ENCODE results near the gene ZNF717.
"Not testable (repeated sequence)": the region's sequence is repeated elsewhere in the genome, so short reads cannot be mapped to it uniquely, and the experiment has no call there.

ZNF717 gene

DNA sequence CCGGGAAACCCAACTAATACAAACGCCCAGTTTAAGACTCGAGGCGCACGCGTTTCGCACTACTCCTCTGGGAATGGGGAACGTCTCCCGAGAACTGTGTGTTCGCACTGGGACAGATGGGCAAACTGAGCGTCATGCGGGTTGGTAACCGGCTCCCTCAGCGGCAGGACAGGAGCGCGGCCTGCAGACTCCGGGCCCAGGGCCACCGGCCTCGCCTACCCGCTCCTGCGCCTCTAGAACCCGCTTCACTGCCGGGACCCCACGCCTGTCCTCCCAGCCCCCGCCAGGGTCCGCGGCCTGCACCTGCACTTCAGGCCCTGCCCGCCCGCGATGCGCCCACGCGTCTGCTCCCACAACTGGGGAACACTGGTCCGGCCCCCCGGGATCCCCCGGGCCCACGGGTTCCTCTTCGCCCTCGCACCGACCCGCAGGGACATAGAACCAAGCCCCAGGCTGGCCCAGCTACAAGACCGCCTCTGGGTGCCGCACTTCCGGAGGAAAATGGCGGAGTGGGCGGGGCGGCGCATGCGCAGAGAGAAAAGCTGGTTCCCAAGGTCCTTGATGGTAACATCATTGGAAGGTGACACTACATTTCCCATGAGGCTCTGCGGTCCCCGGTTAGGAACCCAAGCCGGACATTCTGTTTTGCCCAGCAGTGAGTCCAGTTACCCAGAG, at the start of gene ZNF717:
Gene ZNF717, minus strand, starts transcription at position 469 of the 675 bp plus-strand sequence. CDS start 2,187 bp downstream, outside the sequence.
- DNase-seq: peak; percentile 10 to 29

DNA sequence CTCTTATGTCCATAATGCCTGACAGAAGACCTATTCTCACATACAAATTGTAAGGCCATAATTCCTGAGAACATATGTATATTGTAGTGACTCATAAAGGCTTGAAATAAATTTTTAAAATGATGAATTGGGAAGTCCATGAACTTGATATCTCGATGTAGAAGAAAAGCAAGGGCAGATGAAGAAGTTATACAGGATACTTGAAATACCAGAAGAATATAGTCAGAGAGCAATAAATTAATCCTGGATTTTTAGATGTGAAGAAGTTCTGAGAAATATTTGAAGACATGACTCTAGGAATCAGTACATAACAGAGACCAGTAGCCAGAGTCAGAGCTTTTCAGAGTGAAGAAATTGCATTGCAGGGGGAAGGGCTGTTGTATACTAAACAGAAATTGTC, 45.7 kb upstream of the ZNF717 start:
- DNase-seq: not testable (repeated sequence)

DNA sequence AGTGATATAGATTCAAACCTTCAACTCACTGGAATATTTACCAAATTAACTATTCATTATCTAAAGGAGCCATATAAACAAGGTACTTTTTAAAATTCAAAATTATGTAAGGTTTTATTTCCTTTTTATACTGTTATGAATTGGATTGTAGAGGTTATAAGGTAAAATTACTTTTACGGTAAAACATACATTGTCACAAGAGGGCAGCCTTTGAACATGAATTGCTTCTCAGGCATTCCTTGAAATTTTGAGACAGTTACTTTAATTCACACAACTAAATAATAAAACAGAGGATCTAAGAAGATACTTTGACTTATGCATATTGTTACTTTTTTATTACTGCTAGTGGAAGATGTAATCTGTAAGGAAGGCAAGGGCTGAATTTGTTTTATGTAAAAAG, 32.7 kb upstream of the ZNF717 start:
- peak in 1 of 2 experiments; percentile 2 for DNase-seq

DNA sequence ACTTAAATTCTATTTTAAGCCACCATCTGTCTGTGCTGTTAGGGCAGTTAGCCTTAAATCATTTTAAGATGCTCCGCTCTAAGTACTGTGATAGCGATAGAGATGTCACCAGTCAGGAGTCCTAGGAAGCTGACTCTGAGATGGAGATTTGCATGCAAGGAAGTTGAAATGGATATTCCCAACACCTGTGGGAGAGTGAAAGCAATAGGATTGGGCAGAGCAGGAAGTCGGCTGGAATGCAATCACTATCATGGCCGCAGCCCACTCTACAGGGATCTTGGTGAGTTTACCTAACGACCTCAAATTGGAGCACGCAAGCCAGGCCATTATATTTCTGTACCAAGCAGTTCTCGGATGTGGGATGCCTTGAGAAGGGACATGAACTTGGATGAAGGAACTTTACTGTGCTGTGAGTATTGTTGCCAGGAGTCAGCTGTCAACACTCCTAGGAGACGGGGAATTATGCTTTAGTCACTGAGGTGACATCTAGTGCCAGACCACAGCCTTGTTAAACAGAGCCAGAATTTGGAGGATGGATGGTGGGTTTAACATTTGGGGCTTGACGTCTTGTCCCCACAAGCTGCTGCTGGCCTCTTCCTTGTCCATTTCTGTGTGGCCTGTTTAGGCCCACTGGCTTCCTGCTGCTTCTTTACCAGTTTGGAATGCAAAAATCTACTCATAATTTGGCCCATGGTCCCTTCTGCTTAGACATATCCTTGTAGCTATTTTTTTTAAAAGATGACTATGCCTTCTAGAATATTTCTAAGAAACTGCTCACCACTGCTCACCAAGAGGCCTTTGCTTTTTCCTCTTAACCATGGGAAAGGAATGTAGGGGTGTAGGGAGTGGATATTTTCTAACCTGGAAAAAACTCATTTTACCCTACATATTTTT, 31.2 kb upstream of the ZNF717 start:
- not testable (repeated sequence) for DNase-seq

DNA sequence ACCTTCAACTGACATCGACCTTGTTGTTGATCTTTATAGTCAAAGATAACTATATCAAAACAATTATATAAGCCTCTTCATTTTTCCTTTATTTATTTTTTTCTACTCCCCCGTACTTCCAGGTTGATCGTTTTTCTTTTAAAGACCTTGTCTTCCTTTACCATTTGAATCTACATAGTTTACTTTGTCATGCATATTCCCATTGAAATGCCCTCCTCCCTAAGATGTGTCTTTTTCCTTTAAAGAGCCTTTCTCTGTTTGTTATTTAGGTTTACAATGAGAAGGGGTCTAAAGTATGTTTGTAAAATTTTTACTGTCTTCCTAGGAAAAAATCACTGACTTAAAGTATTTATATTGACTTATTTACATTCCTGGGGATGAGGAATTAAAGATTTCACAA, 29.4 kb upstream of the ZNF717 start:
- DNase-seq: no peak

DNA sequence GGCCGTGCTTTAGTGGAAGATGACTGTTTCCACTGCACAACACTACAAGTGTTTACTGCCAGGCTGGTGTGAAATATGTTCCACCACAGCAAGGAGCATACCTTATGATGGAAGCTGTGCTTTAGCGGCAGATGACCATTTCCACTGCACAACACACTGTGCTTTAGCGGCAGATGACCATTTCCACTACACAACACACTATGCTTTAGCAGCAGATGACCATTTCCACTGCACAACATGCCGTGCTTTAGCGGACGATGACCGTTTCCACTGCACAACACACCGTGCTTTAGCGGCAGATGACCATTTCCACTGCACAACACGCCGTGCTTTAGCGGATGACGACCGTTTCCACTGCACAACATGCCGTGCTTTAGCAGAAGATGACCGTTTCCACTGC, 2.8 kb downstream of the ZNF717 start:
- no peak for DNase-seq

DNA sequence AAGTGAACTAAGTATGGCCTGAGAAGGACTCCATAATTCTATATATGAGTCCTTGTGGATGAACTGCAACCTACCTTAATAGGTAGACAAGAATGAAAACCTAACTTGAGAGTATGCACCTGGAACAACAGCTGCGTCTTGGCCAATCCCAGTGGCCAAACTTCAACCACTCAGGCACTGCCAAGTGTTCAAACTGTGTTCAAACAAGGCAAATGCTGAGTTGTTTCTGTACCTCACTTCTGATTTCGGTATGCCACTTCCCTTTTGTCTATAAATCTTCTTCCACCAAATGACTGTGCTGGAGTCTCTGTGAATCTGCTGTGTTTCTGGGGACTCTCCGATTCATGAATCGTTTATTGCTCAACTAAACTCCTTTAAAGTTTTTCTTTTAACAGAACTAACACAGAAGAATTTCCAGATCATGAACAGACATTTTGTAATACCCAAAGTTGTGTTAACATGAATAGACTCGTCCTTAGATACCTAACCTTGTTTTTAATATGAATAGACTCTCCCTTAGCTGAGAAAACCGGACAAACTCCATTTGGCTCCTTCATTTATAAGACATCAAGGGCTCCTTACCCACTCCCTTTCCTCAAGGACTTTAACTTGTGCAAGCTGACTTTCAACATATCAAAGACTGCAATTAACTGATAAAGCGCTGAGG, 4.1 kb downstream of the ZNF717 start:
- no peak for DNase-seq

DNA sequence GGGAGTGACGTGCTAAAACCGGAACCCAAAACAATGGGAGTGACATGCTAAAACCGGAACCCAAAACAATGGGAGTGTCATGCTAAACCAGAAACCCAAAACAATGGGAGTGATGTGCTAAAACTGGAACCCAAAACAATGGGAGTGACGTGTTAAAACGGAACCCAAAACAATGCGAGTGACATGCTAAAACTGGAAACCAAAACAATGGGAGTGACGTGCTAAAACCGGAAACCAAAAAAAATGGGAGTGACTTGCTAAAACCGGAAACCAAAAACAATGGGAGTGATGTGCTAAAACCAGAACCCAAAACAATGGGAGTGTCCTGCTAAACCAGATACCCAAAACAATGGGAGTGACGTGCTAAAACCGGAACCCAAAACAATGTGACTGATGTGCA, 7.6 kb downstream of the ZNF717 start:
- not testable (repeated sequence) for DNase-seq

DNA sequence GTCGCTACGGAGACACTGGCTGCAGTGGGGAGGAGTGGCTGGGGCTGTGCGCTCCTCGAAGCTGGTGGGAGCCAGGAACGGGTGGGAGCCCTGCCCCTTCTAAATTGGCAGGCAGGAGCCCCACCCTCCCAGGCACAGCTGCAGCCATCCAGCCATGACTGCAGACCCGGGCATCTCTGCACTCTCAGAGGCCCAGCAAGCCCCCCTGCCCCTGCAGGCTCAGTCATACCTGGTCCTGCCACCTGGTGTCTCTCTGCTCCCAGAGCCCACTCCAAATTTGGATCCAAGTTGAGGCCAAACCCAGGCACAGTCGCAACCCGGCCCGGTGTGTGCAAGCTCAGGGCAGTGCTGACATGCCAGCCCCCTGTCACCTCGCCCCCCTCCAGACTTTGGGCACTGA, 13.7 kb downstream of the ZNF717 start:
- not testable (repeated sequence) for DNase-seq

DNA sequence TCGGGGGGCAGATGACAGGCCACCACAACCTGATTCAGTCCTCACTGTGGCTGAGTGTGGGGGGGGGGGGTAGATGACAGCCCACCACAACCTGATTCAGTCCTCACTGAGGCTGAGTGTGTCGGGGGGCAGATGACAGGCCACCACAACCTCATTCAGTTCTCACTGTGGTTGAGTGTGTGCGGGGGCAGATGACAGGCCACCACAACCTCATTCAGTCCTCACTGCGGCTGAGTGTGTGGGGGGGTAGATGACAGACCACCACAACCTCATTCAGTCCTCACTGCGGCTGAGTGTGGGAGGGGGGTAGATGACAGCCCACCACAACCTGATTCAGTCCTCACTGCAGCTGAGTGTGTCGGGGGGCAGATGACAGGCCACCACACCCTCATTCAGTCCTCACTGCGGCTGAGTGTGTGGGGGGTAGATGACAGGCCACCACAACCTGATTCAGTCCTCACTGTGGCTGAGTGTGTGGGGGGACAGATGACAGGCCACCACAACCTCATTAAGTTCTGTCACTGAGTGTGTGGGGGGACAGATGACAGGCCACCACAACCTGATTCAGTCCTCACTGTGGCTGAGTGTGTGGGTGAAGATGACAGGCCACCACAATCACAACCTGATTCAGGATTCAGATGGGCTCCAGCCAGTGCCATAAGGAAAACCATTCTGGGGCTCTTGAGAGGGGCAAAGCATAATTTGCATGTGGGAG, 16.9 kb downstream of the ZNF717 start:
- no peak for DNase-seq

DNA sequence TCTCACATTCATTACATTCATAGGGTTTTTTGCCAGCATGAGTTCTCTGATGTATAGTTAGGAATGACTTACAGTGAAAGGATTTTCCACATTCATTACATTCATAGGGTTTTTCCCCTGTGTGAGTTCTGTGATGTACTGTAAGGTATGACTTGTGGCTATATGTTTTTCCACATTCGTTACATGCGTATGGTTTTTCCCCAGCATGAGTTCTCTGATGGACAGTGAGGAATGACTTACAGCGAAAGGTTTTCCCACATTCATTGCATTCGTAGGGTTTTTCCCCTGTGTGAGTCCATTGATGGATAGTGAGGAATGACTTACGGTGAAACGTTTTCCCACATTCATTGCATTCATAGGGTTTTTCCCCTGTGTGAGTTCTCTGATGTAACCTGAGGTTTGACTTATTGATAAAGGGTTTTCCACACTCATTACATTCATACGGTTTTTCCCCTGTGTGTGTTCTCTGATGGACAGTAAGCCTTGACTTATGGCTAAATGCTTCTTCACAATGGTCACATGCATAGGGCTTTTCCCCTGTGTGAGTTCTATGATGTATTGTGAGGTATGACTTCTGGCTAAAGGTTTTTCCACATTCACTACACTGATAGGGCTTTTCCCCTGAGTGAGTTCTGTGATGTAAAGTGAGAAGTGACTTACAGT, 47.4 kb downstream of the ZNF717 start:
- no peak for DNase-seq

DNA sequence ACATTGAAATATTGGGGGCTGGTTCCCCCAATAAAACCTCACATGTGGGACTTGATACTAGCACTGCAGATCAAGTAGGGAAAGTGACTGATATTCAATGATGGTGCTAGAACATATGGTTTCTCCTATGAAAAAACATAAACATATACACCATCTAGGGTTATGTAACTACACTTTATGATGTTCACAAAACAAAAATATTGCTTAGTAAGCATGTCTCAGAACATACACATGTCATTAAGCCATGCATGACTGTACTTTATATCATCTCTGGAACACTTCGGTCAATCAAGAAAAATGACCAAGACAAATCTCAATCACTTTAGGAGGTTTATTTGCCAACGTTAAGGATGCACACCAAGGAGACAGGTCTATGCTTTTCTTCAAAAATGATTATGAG, 57.4 kb downstream of the ZNF717 start:
- no peak for DNase-seq

DNA sequence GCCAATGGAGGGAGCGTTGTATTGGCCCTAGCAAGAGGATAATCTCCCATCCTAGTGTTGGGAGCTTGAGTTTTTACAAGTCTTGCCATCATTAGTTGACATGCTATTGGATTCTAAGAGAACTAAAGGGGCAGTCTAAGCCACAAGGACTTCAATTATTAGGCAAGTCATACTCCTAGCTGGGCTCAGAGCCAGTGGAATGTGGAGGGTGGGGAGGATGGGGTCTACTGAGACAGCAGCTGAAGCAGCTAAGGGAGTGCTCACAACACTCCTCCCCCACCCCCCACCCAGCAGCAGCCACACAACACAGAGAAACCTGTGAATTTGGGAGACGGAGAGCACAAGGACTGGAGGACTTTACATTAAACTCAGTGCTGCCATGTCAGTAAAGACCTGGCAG, 93.3 kb downstream of the ZNF717 start:
- DNase-seq: no peak

DNA sequence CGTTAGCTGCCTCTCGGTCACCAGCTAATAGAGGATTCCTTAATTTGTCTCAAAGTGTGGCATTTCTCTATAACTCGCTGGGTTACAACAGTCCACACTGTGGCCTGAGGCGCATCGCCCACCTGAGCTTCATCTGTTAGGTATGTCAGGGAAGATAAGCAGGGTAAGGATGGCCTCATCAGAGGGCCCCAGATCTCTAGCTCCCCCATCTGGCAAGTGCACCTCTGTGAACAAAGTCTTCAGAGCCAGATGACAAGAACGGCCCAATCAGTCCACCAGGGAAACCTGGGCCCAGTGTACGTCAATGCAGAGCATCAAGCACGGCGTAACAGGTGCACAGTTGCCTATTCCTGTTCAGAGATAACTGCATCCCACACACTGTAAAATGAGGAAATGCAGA, 98.0 kb downstream of the ZNF717 start:
- DNase-seq: no peak
